ENCODE measurements around the gene FNDC3B. TPM values are rescaled to one million over a fixed set of nuclear protein-coding genes. Genes with fewer than 3 reads are reported as not detected.

FNDC3B gene
- total and polyA plus RNA-seq, 2 of the 8 experiments (the other 6 are each of a cell fraction or from before 2014, with no cell fraction given) = 14.1 to 44.4 TPM

GRCh38 chr3:172355836-172356235 lies 316.5 kb downstream of the FNDC3B start:
- no peak overlapping the region for H4K5ac ChIP-seq (ENCODE audit: insufficient read length, low read depth, low read length)
- no peak overlapping the region for H3K4ac ChIP-seq (replicated peaks; ENCODE audit: insufficient read length, low read depth, low read length)
- no peak overlapping the region for H3K9ac ChIP-seq (replicated peaks in 1 of 4; ENCODE audit: extremely low read depth in 1 of 4, low read depth in 3 of 4, low read length in 3 of 4)
- no peak overlapping the region for H3K4me2 ChIP-seq (ENCODE audit: insufficient read depth in 1 of 2, low read depth in 2 of 2, low read length in 2 of 2)
- no peak overlapping the region for H3K23ac ChIP-seq (ENCODE audit: insufficient read length)
- no peak for TF ChIP-seq SUZ12 (IDR thresholded peaks at IDR 0.05; ENCODE audit: low read length)
- no peak for TF ChIP-seq RBBP5 (IDR thresholded peaks at IDR 0.05; ENCODE audit: borderline replicate concordance, low read depth, low read length)
- no peak for TF ChIP-seq SP2 (IDR thresholded peaks at IDR 0.05; ENCODE audit: low read length)
- no peak for TF ChIP-seq JUN (IDR thresholded peaks at IDR 0.05; ENCODE audit: low read depth, low read length)
- TF ChIP-seq USF2 (IDR thresholded peaks at IDR 0.05; ENCODE audit: low read length) = no peak
- no peak for TF ChIP-seq SRF (IDR thresholded peaks at IDR 0.05; ENCODE audit: low read depth, low read length)
- TF ChIP-seq TAF1 (IDR thresholded peaks at IDR 0.05; ENCODE audit: low read depth, low read length) = no peak
- TF ChIP-seq SAP30 (IDR thresholded peaks at IDR 0.05; ENCODE audit: insufficient read depth, insufficient replicate concordance, low read length) = no peak
- no peak for TF ChIP-seq BRCA1 (IDR thresholded peaks at IDR 0.05; ENCODE audit: low read depth, low read length)
- no peak for TF ChIP-seq EP300 (IDR thresholded peaks at IDR 0.05; ENCODE audit: borderline replicate concordance in 1 of 2, low read depth in 2 of 2, low read length in 2 of 2)
- TF ChIP-seq MAX (IDR thresholded peaks at IDR 0.05) = no peak
- TF ChIP-seq CREB1 (IDR thresholded peaks at IDR 0.05) = no peak
- TF ChIP-seq SIX5 (IDR thresholded peaks at IDR 0.05; ENCODE audit: low read depth, low read length) = no peak
- no peak for TF ChIP-seq EGR1 (IDR thresholded peaks at IDR 0.05; ENCODE audit: borderline replicate concordance, low read depth, low read length)
- POLR2A ChIA-PET (ENCODE audit: partially characterized antibody) = no interaction called here
- H4K8ac ChIP-seq (ENCODE audit: extremely low read depth, insufficient read depth, low read length) = no peak overlapping the region
- FAIRE-seq (no peak), DNase-seq (ENCODE audit: low read depth in 1 of 2, low spot score in 2 of 2) (no peak)
- H3K56ac ChIP-seq (replicated peaks; ENCODE audit: insufficient read length, low read depth, low read length) = no peak overlapping the region
- no peak overlapping the region for H3K18ac ChIP-seq (ENCODE audit: extremely low read depth, low read length)
- CTCF ChIA-PET (ENCODE audit: partially characterized antibody) = interaction anchor here (1.5 to 2.2 kb wide), 3 partner anchors 15 to 240 kb away, joined by 4 to 5 read pairs (median 5); no protein-coding TSS in a partner anchor
- no peak overlapping the region for H4K91ac ChIP-seq (replicated peaks; ENCODE audit: insufficient read length, low read length)
- H3K79me1 ChIP-seq (ENCODE audit: low read depth, low read length) = no peaks in the 10 kb centered on the region
- no peaks in the 10 kb centered on the region; a peak in 1 of 4 replicates for H3K9me3 ChIP-seq (ENCODE audit: insufficient read depth in 2 of 2, low read depth in 1 of 2, low read length in 1 of 2)
- no peak overlapping the region for H2BK20ac ChIP-seq (ENCODE audit: low read length)
- H3K27me3 ChIP-seq (replicated peaks in 1 of 4; ENCODE audit: control insufficient read depth in 3 of 4, extremely low read depth in 1 of 4, insufficient read depth in 3 of 4, low read length in 3 of 4) = no peaks in the 10 kb centered on the region
- H3K23me2 ChIP-seq (ENCODE audit: low read depth, low read length) = no peaks in the 10 kb centered on the region
- peaks cover 3 to 20% (median 8%) of the 10 kb centered on the region in 4 experiments; a peak in 7 of 8 replicates for H3K36me3 ChIP-seq (ENCODE audit: control insufficient read depth in 2 of 4, insufficient read depth in 4 of 4, low read length in 3 of 4)
- H2BK5ac ChIP-seq (ENCODE audit: low read depth, low read length) = no peak overlapping the region
- H4K20me1 ChIP-seq (replicated peaks in 1 of 2; ENCODE audit: control insufficient read depth in 1 of 2, insufficient read depth in 2 of 2, low read length in 2 of 2) = no peaks in the 10 kb centered on the region
- no peaks in the 10 kb centered on the region for H3K79me2 ChIP-seq (ENCODE audit: control insufficient read depth in 1 of 2, insufficient read depth in 2 of 2, low read length in 2 of 2)
- no peak overlapping the region for H2AK5ac ChIP-seq (ENCODE audit: low read depth, low read length)
- no peaks in the 10 kb centered on the region for H3K4me1 ChIP-seq (replicated peaks in 1 of 4; ENCODE audit: control insufficient read depth in 3 of 4, insufficient read depth in 4 of 4, low read length in 3 of 4)
- H2BK15ac ChIP-seq (ENCODE audit: low read length) = no peak overlapping the region
- no peak overlapping the region for H2BK12ac ChIP-seq (ENCODE audit: low read depth, low read length)
- no peak overlapping the region for H3K4me3 ChIP-seq (ENCODE audit: extremely low read depth in 1 of 4, insufficient read depth in 2 of 4, low read depth in 3 of 4, low read length in 4 of 4)
- WGBS, 2 experiments (ENCODE audit: extremely low coverage in 1 of 2, insufficient coverage in 1 of 2, insufficient read length in 1 of 2, insufficient replicate concordance in 2 of 2, low coverage in 1 of 2, low lambda C conversion rate in 2 of 2, missing lambda C conversion rate in 1 of 2) = 82% methylated on average over 2 of the region's 2 CpGs; no CpG with 5 or more reads in 1 of the 2 experiments
- H2BK120ac ChIP-seq (replicated peaks; ENCODE audit: low read depth, low read length) = no peak overlapping the region
- H3K27ac ChIP-seq (ENCODE audit: low read depth, low read length) = no peak overlapping the region
- H2AFZ ChIP-seq (ENCODE audit: low read length) = no peak overlapping the region
- no peak overlapping the region for H3K14ac ChIP-seq (ENCODE audit: insufficient read length)
